HepG2 (cell line): ENCODE results near the gene RNF208. TPM values are rescaled to one million over a fixed set of nuclear protein-coding genes. Genes with fewer than 3 reads are reported as not detected.
A peak's percentile ranks its signal among the peaks of the same experiment; 100 is the strongest.

Experiments used
- ATAC-seq: fragments of 200-7000 bp; cut with Tn5 transposase; 3 replicates; pipeline ENCODE4 v1.9.1; 2020; ENCODE audit warnings: mild to moderate bottlenecking, moderate library complexity
- BruUV-seq: library from RNA; stranded (reverse); fragments of 400-500 nt; replicated peaks from 2 replicates; lab custom pipeline; 2021; lab: Mats Ljungman, UMichigan
- CTCF ChIA-PET: fragments of 300-600 bp; formaldehyde crosslinking; extraction: SDS; loops from one replicate; lab custom pipeline; 2021; ENCODE audit warnings: low total read pairs, inconsistent platforms, low intra/inter-chr PET ratio; lab: Yijun Ruan, JAX
- POLR2A ChIA-PET: fragments of 350-600 bp; sonication (Branson Sonifier 250); formaldehyde crosslinking; loops from one replicate; lab custom pipeline; 2020; ENCODE audit warnings: antibody characterized with exemption, inconsistent platforms; lab: Yijun Ruan, JAX
- DNase-seq: peaks from one replicate; pipeline ENCODE4 v3.0.0-alpha.2; 2015; ENCODE audit warnings: low spot score
- FAIRE-seq: peaks from 3 replicates; lab custom pipeline; 2011; peaks lifted over from hg19 to GRCh38; lab: Jason Lieb, UNC
- H2AFZ ChIP-seq: one replicate; pipeline ENCODE4 v1.6.1; 2011; ENCODE audit warnings: low read length, inconsistent platforms
- H3K27ac ChIP-seq: fragments of 300-600 bp; 3 replicates; pipeline ENCODE4 v1.8.0; 2011; ENCODE audit warnings: mixed run types, mild to moderate bottlenecking, mixed read lengths, low read length, inconsistent platforms; ENCODE audit not compliant: insufficient read depth; ENCODE audit errors: extremely low read length
- H3K27me3 ChIP-seq, 2 experiments: fragments of 200-600 bp in 1 of 2; 2 replicates in 1 of 2; 3 replicates in 1 of 2; pipeline versions ENCODE4 v1.6.0 to v1.8.0; 2011; ENCODE audit warnings: low read length in 2 of 2, mild to moderate bottlenecking in 2 of 2, moderate library complexity in 2 of 2, inconsistent platforms in 1 of 2; ENCODE audit not compliant: insufficient read depth in 2 of 2, control insufficient read depth in 1 of 2
- H3K36me3 ChIP-seq, 2 experiments: fragments of 200-600 bp in 1 of 2; replicated peaks in 1 of 2; 2 replicates in 1 of 2; 3 replicates in 1 of 2; pipeline versions ENCODE4 v1.5.1 to v1.8.0; 2011; ENCODE audit warnings: low read length in 2 of 2, inconsistent platforms in 1 of 2; ENCODE audit not compliant: insufficient read depth in 2 of 2, control insufficient read depth in 1 of 2
- H3K4me1 ChIP-seq: 2 replicates; pipeline ENCODE4 v1.5.1; 2012; ENCODE audit warnings: low read length, inconsistent platforms; ENCODE audit not compliant: insufficient read depth
- H3K4me2 ChIP-seq: 2 replicates; pipeline ENCODE4 v1.6.0; 2011; ENCODE audit warnings: low read depth, low read length, inconsistent platforms
- H3K4me3 ChIP-seq, 3 experiments: fragments of 200-600 bp in 1 of 3; sonication (generic), shearing (Covaris generic) in 1 of 3; replicated peaks in 1 of 3; 2 replicates each; pipeline ENCODE4 v1.5.1; 2011 to 2016; ENCODE audit warnings: low read length in 3 of 3, inconsistent platforms in 2 of 3, low read depth in 2 of 3, mild to moderate bottlenecking in 2 of 3, control low read depth in 1 of 3, mixed read lengths in 1 of 3; ENCODE audit not compliant: insufficient read depth in 1 of 3
- H3K79me2 ChIP-seq: one replicate; pipeline ENCODE4 v1.6.1; 2011; ENCODE audit warnings: low read length, inconsistent platforms; ENCODE audit not compliant: insufficient read depth
- H3K9ac ChIP-seq: 2 replicates; pipeline ENCODE4 v1.6.0; 2011; ENCODE audit warnings: mild to moderate bottlenecking, low read depth, low read length, inconsistent platforms; ENCODE audit not compliant: insufficient read depth
- H3K9me3 ChIP-seq: 2 replicates; pipeline ENCODE4 v1.5.1; 2012; ENCODE audit warnings: mild to moderate bottlenecking, low read length
- H4K20me1 ChIP-seq: 2 replicates; pipeline ENCODE4 v1.6.0; 2011; ENCODE audit warnings: inconsistent platforms, mild to moderate bottlenecking, low read length, moderate library complexity; ENCODE audit not compliant: insufficient read depth
- ASH2L ChIP-seq: fragments of 300-600, 200-600 bp; sonication (generic); IDR thresholded peaks from 2 replicates; pipeline ENCODE4 v1.7.0; 2017; ENCODE audit warnings: low read depth, mild to moderate bottlenecking, moderate library complexity, mixed read lengths, low read length; ENCODE audit not compliant: insufficient read length
- DNMT1 ChIP-seq: sonication (generic); formaldehyde crosslinking; IDR thresholded peaks from 2 replicates; pipeline ENCODE4 v1.5.1; 2020; ENCODE audit warnings: mild to moderate bottlenecking, missing genetic modification reagents
- GABPB1 ChIP-seq: IDR thresholded peaks from 2 replicates; pipeline ENCODE4 v1.6.1; 2016; ENCODE audit warnings: mild to moderate bottlenecking, missing genetic modification reagents, moderate library complexity, missing compliant biosample characterization
- GLI4 ChIP-seq: sonication (generic); formaldehyde crosslinking; IDR thresholded peaks from 2 replicates; pipeline ENCODE4 v1.5.1; 2020; ENCODE audit warnings: missing genetic modification reagents, mild to moderate bottlenecking, moderate library complexity, borderline replicate concordance
- KDM5B ChIP-seq: sonication (generic); formaldehyde crosslinking; IDR thresholded peaks from 2 replicates; pipeline ENCODE4 v1.4.0; 2020; ENCODE audit warnings: missing genetic modification reagents, mild to moderate bottlenecking, borderline replicate concordance
- NFE2 ChIP-seq: sonication (generic); formaldehyde crosslinking; IDR thresholded peaks from 2 replicates; pipeline ENCODE4 v1.4.0; 2020; ENCODE audit warnings: missing genetic modification reagents
- PAXIP1 ChIP-seq: sonication (generic); formaldehyde crosslinking; conservative IDR thresholded peaks from 2 replicates; pipeline ENCODE4 v1.4.0; 2020; ENCODE audit warnings: mild to moderate bottlenecking, missing genetic modification reagents, moderate library complexity
- RNF2 ChIP-seq: fragments of 450-650 bp; conservative IDR thresholded peaks from 2 replicates; pipeline ENCODE4 v1.6.1; 2016; ENCODE audit warnings: low read depth
- SAFB2 ChIP-seq: sonication (generic); formaldehyde crosslinking; IDR thresholded peaks from 2 replicates; pipeline ENCODE4 v1.5.1; 2020; ENCODE audit warnings: missing genetic modification reagents, low read depth, mild to moderate bottlenecking, borderline replicate concordance
- TCF7L2 ChIP-seq: IDR thresholded peaks from 2 replicates; pipeline ENCODE4 v1.6.1; 2011; ENCODE audit warnings: mild to moderate bottlenecking, low read depth, low read length, moderate library complexity
- ZNF501 ChIP-seq: sonication (generic); formaldehyde crosslinking; IDR thresholded peaks from 2 replicates; pipeline ENCODE4 v1.5.1; 2020; ENCODE audit warnings: mild to moderate bottlenecking, moderate library complexity, missing genetic modification reagents
- ZSCAN12 ChIP-seq: sonication (generic); formaldehyde crosslinking; IDR thresholded peaks from 2 replicates; pipeline ENCODE4 v1.9.0; 2021; ENCODE audit warnings: mild to moderate bottlenecking, missing genetic modification reagents
- WGBS: methylation state at CpG from one replicate; pipeline ENCODE4 v1.1.6; 2017; ENCODE audit warnings: low lambda C conversion rate; 5-methylcytosine and 5-hydroxymethylcytosine counted together
- in situ Hi-C: cut with HindIII; loops from 2 replicates; pipeline ENCODE4 v1.10.0; 2017; ENCODE audit warnings: low pct_unique_long_range_greater_than_20kb; ENCODE audit not compliant: extremely low pct_ligation_motif_present
- intact Hi-C: fragments of 100-400 bp; cut with micrococcal nuclease; formaldehyde crosslinking; loops from one replicate; pipeline ENCODE4 v1.10.0; 2022; ENCODE audit not compliant: unreplicated experiment
- polyA plus RNA-seq, 8 experiments: library from polyadenylated mRNA; depleted of rRNA in 3 of 8; stranded (reverse) in 7 of 8; unstranded in 1 of 8; fragments of >200 nt; fragmentation: Illumina TruSeq in 4 of 8; extraction: Trizol in 4 of 8; gene quantifications; 2 replicates each; pipeline versions ENCODE4 v1.2.1 to v1.2.3, GENCODE V29; 2011 to 2016; ENCODE audit warnings: low read depth in 4 of 8, missing spikeins in 1 of 8, mixed read lengths in 1 of 8; ENCODE audit not compliant: insufficient read depth in 1 of 8
- total RNA-seq, 5 experiments: library from RNA; depleted of rRNA; stranded (reverse); fragments of >200 nt; fragmentation: Illumina TruSeq; extraction: Trizol; gene quantifications; 2 replicates each; pipeline ENCODE4 v1.2.3, GENCODE V29; 2016; ENCODE audit warnings: low read depth in 1 of 5
- TF ChIP-seq, protein P1 (sequence below): sonication (generic); formaldehyde crosslinking; IDR thresholded peaks from 2 replicates; pipeline ENCODE4 v1.5.0; 2020; ENCODE audit warnings: mild to moderate bottlenecking, missing genetic modification reagents

The RNF208 gene
- total and polyA plus RNA-seq, 2 of the 13 experiments (the other 11 are each of a cell fraction or from before 2014, with no cell fraction given) = 1.6 to 2.1 TPM

DNA sequence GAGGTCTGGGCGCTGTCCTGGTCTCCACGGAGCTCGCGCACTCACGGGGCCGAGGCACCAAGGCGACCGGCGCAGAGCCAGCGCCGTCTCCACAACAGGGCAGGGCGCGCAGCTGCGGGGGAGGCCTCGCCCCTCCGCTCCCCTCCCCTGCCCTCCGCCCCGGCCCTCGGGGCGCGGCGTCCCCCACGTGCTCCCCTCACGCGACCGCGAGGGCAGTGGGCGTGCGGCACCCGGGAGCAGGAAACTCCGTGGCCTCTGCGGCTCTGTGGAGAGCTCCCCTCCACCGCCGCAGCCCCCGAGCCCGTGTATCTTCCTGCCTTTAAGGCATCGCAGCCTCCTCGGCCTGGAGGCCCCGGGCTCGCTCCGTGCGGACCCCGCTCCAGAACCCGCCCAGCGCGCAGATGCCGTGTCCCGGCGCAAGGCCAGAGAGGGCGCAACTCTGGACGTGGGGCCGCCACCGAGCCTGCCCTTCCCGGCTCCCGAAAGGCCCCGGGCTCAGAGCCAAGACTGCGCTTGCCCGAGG lies 18.3 kb upstream of the RNF208 start:
- peaks cover 64% of the 10 kb centered on the region for H3K4me1 ChIP-seq
- in situ Hi-C loops = no loop called here
- no peaks in the 10 kb centered on the region for H3K9me3 ChIP-seq
- ATAC-seq (0 out of 3 replicates have a peak, but pooled peaks have one; percentile 1), DNase-seq (no peak), FAIRE-seq (no peak)
- BruUV-seq = TSS peak; percentile 69
- peaks cover 27% of the 10 kb centered on the region for H4K20me1 ChIP-seq
- H3K27ac ChIP-seq = peak overlapping the region; percentile 96
- H3K4me2 ChIP-seq = peak overlapping the region; percentile 85
- H3K79me2 ChIP-seq = peaks cover 36% of the 10 kb centered on the region
- CTCF ChIA-PET = no interaction called here
- peak overlapping the region; percentile 86 for H3K9ac ChIP-seq
- H3K27me3 ChIP-seq = no peaks in the 10 kb centered on the region
- WGBS = 0% methylated on average over 2 of the region's 58 CpGs
- intact Hi-C loops = no loop called here
- H3K36me3 ChIP-seq = peaks cover 4 to 19% of the 10 kb centered on the region in 2 experiments; a peak in 4 of 5 replicates
- peak overlapping the region; percentile 74 to 78 (median 78) for H3K4me3 ChIP-seq
- POLR2A ChIA-PET = interaction anchor here (0.7 to 7.7 kb wide), 34 partner anchors 11 to 440 kb away, joined by 3 to 317 read pairs (median 6); partner anchors contain the start of genes ENTPD2, ENTPD8, LRRC26 and MAN1B1
- H2AFZ ChIP-seq = no peak overlapping the region
- TF ChIP-seq PAXIP1 (CRISPR knock-in tag) (no peak; the same call in 1 of the 2 replicates), DNMT1 (CRISPR knock-in tag) (peak; percentile 82; the same call in 1 of the 2 replicates), NFE2 (CRISPR knock-in tag) (no peak), ZNF501 (CRISPR knock-in tag) (no peak), TCF7L2 (no peak), SAFB2 (CRISPR knock-in tag) (peak; percentile 73), KDM5B (CRISPR knock-in tag) (peak; percentile 92), GABPB1 (CRISPR knock-in tag) (no peak), ASH2L (no peak), ZSCAN12 (CRISPR knock-in tag) (no peak; the same call in 1 of the 2 replicates), RNF2 (peak; percentile 92), GLI4 (CRISPR knock-in tag) (peak; percentile 58; the same call in 1 of the 2 replicates)
- TF ChIP-seq, protein P1, sequence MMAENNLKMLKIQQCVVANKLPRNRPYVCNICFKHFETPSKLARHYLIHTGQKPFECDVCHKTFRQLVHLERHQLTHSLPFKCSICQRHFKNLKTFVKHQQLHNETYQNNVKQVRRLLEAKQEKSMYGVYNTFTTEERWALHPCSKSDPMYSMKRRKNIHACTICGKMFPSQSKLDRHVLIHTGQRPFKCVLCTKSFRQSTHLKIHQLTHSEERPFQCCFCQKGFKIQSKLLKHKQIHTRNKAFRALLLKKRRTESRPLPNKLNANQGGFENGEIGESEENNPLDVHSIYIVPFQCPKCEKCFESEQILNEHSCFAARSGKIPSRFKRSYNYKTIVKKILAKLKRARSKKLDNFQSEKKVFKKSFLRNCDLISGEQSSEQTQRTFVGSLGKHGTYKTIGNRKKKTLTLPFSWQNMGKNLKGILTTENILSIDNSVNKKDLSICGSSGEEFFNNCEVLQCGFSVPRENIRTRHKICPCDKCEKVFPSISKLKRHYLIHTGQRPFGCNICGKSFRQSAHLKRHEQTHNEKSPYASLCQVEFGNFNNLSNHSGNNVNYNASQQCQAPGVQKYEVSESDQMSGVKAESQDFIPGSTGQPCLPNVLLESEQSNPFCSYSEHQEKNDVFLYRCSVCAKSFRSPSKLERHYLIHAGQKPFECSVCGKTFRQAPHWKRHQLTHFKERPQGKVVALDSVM (CRISPR knock-in tag) = peak; percentile 86
